Activated CD8-positive, alpha-beta memory T cell treated with anti-CD3 and anti-CD28 coated beads for 36 hours (primary cell): ENCODE measurements around the gene ZNF768. TPM values are rescaled to one million over a fixed set of nuclear protein-coding genes. Genes with fewer than 3 reads are reported as not detected.

Experiments used
- CTCF ChIA-PET: fragments of 350-600 bp; sonication (Branson Sonifier 250); formaldehyde crosslinking; loops from one replicate; lab custom pipeline; 2021; ENCODE audit warnings: antibody characterized with exemption; lab: Charles Lee
- POLR2A ChIA-PET: fragments of 350-600 bp; sonication (Branson Sonifier 250); formaldehyde crosslinking; loops from one replicate; lab custom pipeline; 2021; ENCODE audit warnings: antibody characterized with exemption; lab: Charles Lee
- total RNA-seq, 2 experiments: library from RNA; stranded (reverse); gene quantifications; one replicate each; pipeline ENCODE4 v1.2.3, GENCODE V29; 2021

The ZNF768 gene
- total RNA-seq, 2 experiments from 2014 or later, result 14.6 to 15.7 TPM

- ChIA-PET POLR2A (no interaction called here), CTCF (interaction anchor here (1.5 to 3.2 kb wide), 3 partner anchors 12 to 25 kb away, joined by 3 to 31 read pairs (median 7); partner anchors contain the start of genes ZNF688 and ZNF747)
Measured at GRCh38 chr16:30559690-30560089, 33.3 kb upstream of the ZNF768 start.

DNA sequence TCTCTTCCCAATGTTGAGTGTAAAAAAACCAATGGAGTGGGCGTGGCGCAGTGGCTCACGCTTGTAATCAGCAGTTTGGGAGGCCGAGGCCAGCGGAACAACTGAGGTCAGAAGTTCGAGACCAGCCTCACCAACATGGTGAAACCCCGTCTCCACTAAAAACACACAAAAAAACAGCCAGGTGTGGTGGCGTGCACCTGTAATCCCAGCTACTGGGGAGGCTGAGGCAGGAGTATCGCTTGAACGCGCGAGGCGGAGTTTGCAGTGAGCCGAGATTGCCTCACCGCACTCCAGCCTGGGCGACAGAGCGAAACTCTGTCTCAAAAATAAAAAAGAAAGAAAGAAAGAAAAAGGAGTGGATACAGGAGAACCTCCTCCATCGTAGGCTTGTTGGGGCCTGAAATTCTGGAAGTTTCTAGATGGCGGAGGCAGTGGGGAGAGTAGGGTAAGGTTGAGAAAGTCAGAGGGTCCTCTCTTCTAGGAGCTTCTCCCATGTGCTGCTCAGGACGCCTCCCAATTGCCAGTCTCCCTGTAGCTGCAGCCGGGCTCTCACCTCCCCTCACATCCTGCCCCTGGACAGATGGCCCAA, 32.5 kb upstream of the ZNF768 start:
- CTCF ChIA-PET, result interaction anchor here (0.5 to 3.2 kb wide), 11 partner anchors 8 to 149 kb away, joined by 3 to 31 read pairs (median 5); partner anchors contain the start of genes DCTPP1, ZNF688, ZNF689 and ZNF747

GRCh38 chr16:30557957-30558788, 31.8 kb upstream of the ZNF768 start, which contains the start of gene ZNF764:
ZNF764 (minus strand) TSS chr16:30558374; CDS start chr16:30558182, 192 bp downstream.
- CTCF ChIA-PET, result interaction anchor here (0.5 to 3.2 kb wide), 18 partner anchors 8 to 149 kb away, joined by 3 to 31 read pairs (median 4); partner anchors contain the start of genes DCTPP1, ZNF688, ZNF689 and ZNF747
- POLR2A ChIA-PET, result interaction anchor here (0.5 to 2.6 kb wide), 12 partner anchors 9 to 608 kb away, joined by 3 to 35 read pairs (median 6); partner anchors contain the start of genes FBRS, ZNF688, ZNF689 and ZNF747

More for the DNA sequence above, 32.5 kb upstream of the ZNF768 start:
- POLR2A ChIA-PET, result interaction anchor here (0.5 to 2.6 kb wide), 9 partner anchors 8 to 607 kb away, joined by 3 to 35 read pairs (median 8); partner anchors contain the start of genes FBRS, ZNF688, ZNF689 and ZNF747

DNA sequence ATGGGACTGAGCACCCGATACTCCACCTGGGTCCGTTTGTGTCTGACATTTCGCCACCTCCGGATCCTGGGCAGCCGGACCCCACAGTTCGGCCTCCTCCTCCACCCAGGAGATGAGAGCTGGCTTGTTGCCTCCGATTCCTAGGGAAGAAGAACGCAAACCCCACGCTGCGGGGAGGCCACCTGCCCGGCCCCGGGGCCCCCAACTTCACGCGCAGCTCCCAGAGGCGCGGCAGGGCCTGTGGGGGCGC, 31.3 kb upstream of the ZNF768 start:
- POLR2A ChIA-PET, result interaction anchor here (0.5 to 2.6 kb wide), 9 partner anchors 9 to 101 kb away, joined by 3 to 35 read pairs (median 8); partner anchors contain the start of genes FBRS, ZNF688, ZNF689 and ZNF747
- CTCF ChIA-PET, result interaction anchor here (0.8 to 3.2 kb wide), 12 partner anchors 13 to 148 kb away, joined by 3 to 31 read pairs (median 4); partner anchors contain the start of genes DCTPP1, ZNF688 and ZNF747

- CTCF ChIA-PET, result interaction anchor here (1.2 to 1.3 kb wide), 2 partner anchors 25 to 83 kb away, joined by 3 to 4 read pairs; partner anchors contain the start of gene ITGAL
- POLR2A ChIA-PET, result no interaction called here
Measured at GRCh38 chr16:30556125-30556473, 29.7 kb upstream of the ZNF768 start.

- ChIA-PET CTCF (interaction anchor here (0.8 kb wide), 1 partner anchor 138 kb away, joined by 3 read pairs; no protein-coding TSS in a partner anchor), POLR2A (no interaction called here)
Measured at GRCh38 chr16:30555315-30556124, 29.2 kb upstream of the ZNF768 start.

GRCh38 chr16:30554557-30555314, 28.4 kb upstream of the ZNF768 start:
- CTCF ChIA-PET, result interaction anchor here (0.8 kb wide), 1 partner anchor 137 kb away, joined by 3 read pairs; no protein-coding TSS in a partner anchor
- POLR2A ChIA-PET, result no interaction called here

DNA sequence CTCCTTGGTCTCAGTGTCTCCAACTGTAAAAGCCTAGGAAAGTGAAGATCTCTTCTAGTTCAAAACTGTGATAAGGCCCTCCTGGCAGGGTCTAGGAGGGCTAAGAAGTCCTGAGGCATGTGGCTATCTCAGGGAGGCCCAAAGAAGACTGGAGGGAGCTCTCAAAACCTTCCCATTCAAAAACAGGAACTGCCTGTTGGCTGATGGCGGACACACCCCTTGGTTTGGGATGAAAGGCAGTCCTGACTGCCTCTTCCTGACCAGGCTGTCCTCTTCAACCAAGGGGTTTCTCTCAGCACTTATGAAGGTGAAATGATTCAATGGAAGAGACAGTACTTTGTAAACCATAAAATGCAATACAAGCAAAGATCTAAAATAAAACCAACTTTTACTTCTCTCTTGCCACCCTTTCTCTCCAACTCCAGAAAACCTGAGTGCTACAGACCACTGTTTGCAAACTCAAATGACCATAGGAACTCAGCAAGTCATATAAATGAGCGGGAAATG, 27.1 kb upstream of the ZNF768 start:
- ChIA-PET CTCF (no interaction called here), POLR2A (interaction anchor here (0.6 to 1.1 kb wide), 2 partner anchors 14 to 1714 kb away, joined by 3 to 10 read pairs; no protein-coding TSS in a partner anchor)

DNA sequence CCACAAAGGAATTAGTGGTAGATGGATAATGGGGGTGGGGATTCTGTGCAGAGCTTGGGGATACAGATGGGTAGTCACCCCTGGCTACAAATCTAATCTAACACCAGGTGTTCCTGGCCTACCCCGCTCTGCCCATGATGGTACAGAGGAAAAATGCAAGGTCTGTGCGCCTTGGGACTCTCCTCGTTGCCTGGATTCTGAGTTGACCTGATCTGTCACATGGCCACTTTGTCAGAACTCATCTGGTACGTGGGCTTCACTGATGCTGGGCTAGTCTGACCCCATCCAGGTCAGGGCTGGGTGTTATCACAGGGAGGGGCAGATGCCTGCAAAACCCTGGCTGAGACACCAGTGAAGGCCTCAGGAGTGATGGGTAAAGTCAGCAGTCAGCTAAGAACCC, 26.6 kb upstream of the ZNF768 start:
- CTCF ChIA-PET, result interaction anchor here (0.7 kb wide), 1 partner anchor 16 kb away, joined by 3 read pairs; no protein-coding TSS in a partner anchor
- POLR2A ChIA-PET, result interaction anchor here (0.6 to 1.1 kb wide), 2 partner anchors 14 to 1714 kb away, joined by 3 to 10 read pairs; no protein-coding TSS in a partner anchor

DNA sequence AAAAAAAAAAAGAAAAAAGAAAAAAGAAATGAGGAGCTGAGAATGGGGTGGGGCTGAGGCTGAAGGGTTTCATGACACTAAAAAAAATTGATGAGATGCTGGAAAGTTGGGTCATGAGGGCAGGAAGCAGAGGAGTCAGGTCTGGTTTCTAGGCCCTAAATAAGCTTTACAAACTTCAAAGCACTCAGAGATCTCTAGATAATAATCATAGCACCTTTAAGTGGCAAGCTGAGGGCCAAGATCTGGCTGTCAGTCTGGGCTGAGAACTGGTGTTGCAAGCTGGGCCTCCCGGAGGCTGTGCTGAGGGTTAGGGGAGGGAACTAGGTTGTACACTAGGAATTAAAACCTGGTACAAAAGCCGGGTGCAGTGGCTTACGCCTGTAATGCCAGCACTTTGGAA, 25.4 kb upstream of the ZNF768 start:
- POLR2A ChIA-PET, result interaction anchor here (0.6 to 2.3 kb wide), 11 partner anchors 10 to 575 kb away, joined by 3 to 18 read pairs (median 3); partner anchors contain the start of gene ZNF689
- CTCF ChIA-PET, result interaction anchor here (0.5 to 4.0 kb wide), 6 partner anchors 17 to 141 kb away, joined by 3 to 23 read pairs (median 4); partner anchors contain the start of genes ZNF747 and ZNF785

GRCh38 chr16:30548416-30549253, 22.3 kb upstream of the ZNF768 start:
- CTCF ChIA-PET, result interaction anchor here (4.0 kb wide), 1 partner anchor 14 kb away, joined by 23 read pairs; the partner anchor contains the start of gene ZNF747
- POLR2A ChIA-PET, result interaction anchor here (0.7 to 1.4 kb wide), 4 partner anchors 9 to 57 kb away, joined by 3 to 6 read pairs (median 3); partner anchors contain the start of genes ZNF747 and ZNF764

- ChIA-PET POLR2A (interaction anchor here (1.0 kb wide), 1 partner anchor 11 kb away, joined by 4 read pairs; no protein-coding TSS in a partner anchor), CTCF (interaction anchor here (0.6 to 1.2 kb wide), 3 partner anchors 10 to 123 kb away, joined by 3 to 4 read pairs (median 3); no protein-coding TSS in a partner anchor)
Measured at GRCh38 chr16:30546115-30546514, 19.7 kb upstream of the ZNF768 start.

GRCh38 chr16:30543067-30543466, 16.7 kb upstream of the ZNF768 start:
- ChIA-PET POLR2A (no interaction called here), CTCF (interaction anchor here (1.1 kb wide), 1 partner anchor 8 kb away, joined by 5 read pairs; the partner anchor contains the start of gene ZNF747)

DNA sequence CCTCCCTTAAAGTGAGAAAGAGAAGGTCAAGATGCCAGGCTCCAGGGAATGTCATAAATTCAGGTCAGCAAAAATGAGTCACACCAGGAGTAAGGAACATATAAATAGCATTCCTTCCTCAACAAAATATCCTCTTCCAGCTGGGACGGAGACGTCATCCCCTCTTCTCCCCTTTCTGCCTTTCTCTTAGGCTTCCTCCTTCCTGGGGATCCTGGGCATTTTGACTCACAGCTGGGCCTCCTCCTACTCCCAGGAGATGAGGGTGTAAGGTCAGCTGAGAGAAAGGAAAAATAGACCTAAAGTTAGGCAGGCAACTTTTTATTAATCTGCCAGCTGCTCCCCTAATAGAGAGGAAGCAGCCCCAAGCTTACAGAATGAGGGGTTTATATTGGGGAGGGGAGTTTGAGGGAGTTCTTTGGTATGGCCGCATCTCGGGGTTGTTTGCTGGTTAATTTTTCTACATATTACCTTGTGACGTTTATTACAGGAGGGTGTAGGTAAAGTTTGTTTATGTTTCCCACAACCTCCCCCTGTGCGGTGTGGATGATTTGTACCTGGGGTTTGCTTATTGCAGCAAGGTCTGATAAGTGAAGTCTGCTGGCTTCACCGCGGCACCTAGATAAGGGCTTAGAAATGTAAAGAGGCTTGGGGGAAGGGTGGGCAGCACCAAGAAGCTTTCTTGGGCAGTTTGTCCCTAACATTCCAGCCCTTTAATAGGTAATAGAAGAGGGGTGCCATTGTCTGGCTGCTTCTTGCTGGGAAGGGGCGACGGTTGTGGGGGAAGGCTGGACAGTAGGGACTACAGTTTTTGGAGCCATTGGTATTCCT, 15.3 kb upstream of the ZNF768 start:
- ChIA-PET POLR2A (no interaction called here), CTCF (interaction anchor here (1.2 to 1.8 kb wide), 2 partner anchors 57 to 113 kb away, joined by 4 to 6 read pairs; partner anchors contain the start of gene DCTPP1)

DNA sequence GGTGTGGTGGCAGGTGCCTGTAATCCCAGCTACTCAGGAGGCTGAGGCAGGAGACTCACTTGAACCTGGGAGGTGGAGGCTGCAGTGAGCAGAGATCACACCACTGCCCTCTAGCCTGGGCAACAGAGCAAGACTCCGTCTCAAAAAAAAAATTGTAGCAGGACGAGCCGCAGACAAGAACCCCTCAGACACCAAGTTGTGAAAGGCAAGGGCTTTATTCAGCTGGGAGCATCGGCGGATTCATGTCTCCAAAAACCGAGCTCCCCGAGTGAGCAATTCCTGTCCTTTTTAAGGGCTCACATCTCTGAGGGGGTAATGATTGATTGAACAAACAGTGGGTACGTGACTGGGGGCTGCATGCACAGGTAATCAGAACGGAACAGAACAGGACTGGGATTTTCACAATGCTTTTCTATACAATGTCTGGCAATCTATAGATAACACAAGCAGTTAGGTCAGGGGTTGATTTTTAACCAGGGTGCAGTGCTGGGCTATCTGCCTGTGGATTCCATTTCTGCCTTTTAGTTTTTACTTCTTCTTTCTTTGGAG, 14.6 kb upstream of the ZNF768 start:
- ChIA-PET CTCF (interaction anchor here (1.2 to 1.8 kb wide), 2 partner anchors 57 to 112 kb away, joined by 4 to 6 read pairs; partner anchors contain the start of gene DCTPP1), POLR2A (interaction anchor here (0.6 to 0.7 kb wide), 2 partner anchors 10 to 25 kb away, joined by 3 to 5 read pairs; no protein-coding TSS in a partner anchor)
